Omental fat pad (tissue), 4 donors: ENCODE data around the gene NCAM1. TPM values are rescaled to one million over a fixed set of nuclear protein-coding genes. Genes with fewer than 3 reads are reported as not detected.

Experiments used
- ATAC-seq: fragments of 150-250 bp; one replicate; pipeline ENCODE4 v1.9.1; 2016; ENCODE audit warnings: mild to moderate bottlenecking, moderate library complexity; ENCODE audit not compliant: low FRiP score
- DNase-seq: peaks from one replicate; pipeline ENCODE4 v3.0.0-alpha.2; 2019; ENCODE audit warnings: low spot score
- CTCF ChIP-seq, 3 donors: fragments of 450-650 bp; IDR thresholded peaks; one replicate each; pipeline ENCODE4 v1.5.1; 2016 to 2017; ENCODE audit warnings: antibody characterized with exemption in 3 of 3, mild to moderate bottlenecking in 3 of 3, moderate library complexity in 2 of 3
- total RNA-seq, 4 donors: library from RNA; depleted of rRNA; stranded (reverse); fragments of >200 nt; gene quantifications; one replicate each; pipeline ENCODE4 v1.1.0, GENCODE V29; 2016

The NCAM1 gene
- total RNA-seq, 4 donors from 2014 or later, result 3.8 to 10.9 (median 7.9) TPM

DNA sequence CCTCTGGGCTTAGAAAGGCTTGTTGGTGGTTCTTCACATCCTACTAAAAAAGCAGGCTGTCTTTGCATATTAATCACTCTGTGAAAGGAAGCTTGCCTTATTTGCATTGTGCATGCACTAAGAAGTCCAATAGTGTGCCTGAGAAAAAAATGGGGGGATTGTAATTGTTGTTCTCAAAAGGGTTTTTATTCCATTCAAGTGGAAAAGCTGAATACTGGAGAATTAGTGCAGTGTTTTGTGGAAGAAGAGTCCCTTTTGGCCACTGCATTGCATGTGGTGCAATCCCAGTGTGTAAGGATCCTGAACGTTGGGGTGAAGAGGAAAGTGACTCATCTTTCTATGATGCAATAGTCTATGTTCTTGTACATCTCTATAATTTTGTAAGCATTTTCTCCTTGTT, 16.5 kb downstream of the NCAM1 start:
- peak; percentile 68 for ATAC-seq

DNA sequence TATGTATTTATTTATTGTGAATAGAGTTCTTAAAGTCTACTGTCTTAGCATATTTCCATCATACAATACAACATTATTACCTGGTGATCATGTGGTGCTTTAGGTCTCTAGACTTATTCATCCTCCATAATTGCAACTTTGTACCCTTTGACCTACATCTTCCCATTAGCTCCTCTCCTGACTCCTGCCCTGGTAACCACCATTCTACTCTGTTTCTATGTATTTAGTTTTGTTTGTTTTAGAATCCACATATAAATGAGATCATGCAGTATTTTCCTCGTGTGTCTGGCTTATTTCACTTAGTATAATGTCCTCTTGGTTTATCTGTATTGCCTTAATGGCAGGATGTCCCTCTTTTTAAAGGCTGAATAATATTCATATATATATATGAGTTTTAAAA, 22.7 kb downstream of the NCAM1 start:
- no peak for TF ChIP-seq CTCF (IDR thresholded peaks at IDR 0.05)
- DNase-seq (no peak), ATAC-seq (no peak)

More for the DNA sequence above, 16.5 kb downstream of the NCAM1 start:
- no peak for TF ChIP-seq CTCF (IDR thresholded peaks at IDR 0.05)
- no peak for DNase-seq

- no peak for TF ChIP-seq CTCF (IDR thresholded peaks at IDR 0.05)
- ATAC-seq, result no peak
- DNase-seq, result no peak
Measured at GRCh38 chr11:112989198-112989597, 28.0 kb downstream of the NCAM1 start.

GRCh38 chr11:112993808-112994207, 32.6 kb downstream of the NCAM1 start:
- ATAC-seq (no peak), DNase-seq (no peak)
- TF ChIP-seq CTCF (IDR thresholded peaks at IDR 0.05), result no peak

DNA sequence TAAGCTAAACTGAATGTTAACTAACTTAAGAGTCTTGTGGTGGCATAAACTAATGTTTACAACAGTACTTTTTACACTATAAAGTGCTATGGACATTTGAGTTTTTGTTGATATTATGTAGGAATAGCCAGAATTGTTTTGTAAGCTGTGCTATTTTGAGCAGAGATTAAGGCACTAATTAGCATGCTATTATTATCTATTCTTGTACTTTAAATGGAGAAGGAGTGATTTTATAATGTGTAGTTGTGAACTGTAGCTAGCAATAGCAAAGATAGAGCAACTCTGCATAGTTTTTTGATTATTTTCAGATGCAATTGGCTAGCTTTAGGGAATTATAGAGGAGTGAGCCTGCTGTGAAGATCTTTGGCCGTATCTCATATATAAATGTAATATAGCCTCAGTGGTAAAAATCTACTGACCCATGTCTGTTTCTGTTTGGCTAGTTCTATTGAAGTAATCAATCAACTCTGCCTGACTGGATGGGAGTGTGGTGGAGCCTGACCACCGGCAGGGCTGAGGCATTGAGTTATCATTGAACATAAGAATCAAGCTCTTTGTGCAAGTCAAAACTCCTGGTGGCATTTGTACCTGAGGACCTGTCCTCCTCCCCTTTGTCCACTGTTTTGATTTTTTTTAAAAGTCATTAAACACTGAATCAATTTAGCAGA, 34.3 kb downstream of the NCAM1 start:
- TF ChIP-seq CTCF (IDR thresholded peaks at IDR 0.05), result no peak
- DNase-seq (no peak), ATAC-seq (no peak)

GRCh38 chr11:112996994-112997393, 35.8 kb downstream of the NCAM1 start:
- no peak for TF ChIP-seq CTCF (IDR thresholded peaks at IDR 0.05)
- no peak for ATAC-seq
- DNase-seq, result no peak

DNA sequence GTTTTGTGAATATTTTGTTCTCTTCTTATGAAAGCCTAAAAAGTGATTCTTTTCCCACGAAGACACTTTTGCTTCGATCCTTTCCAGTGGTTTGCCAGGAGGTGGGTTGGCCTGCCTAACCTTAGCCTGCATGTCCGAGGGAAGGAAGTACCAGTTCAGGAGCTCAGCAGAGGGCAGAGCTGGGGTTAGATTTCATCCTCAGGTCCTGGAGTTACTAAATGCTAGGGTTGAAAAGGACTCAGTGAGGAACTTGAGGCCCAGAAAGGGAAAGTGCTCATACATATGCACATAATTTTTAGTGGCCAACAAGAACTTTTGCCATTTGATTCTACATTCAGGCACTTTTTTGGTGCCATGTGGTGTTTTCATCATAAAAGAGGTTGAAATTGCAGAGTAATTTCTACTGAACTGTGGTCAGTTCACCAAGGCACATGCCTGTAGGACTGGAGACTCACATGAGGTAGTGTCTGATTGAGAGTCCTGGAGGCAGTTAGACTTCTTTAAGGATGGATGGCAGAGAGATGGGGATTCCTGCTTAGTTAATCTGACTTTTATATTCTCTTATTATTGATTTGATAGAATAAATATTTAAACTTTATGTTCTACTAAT, 36.7 kb downstream of the NCAM1 start:
- no peak for TF ChIP-seq CTCF (IDR thresholded peaks at IDR 0.05)

More for the DNA sequence above, 36.7 kb downstream of the NCAM1 start:
- no peak for ATAC-seq
- no peak for DNase-seq
